Upper lobe of left lung (tissue), 6 donors: ENCODE results near the gene SUB1. TPM values are rescaled to one million over a fixed set of nuclear protein-coding genes. Genes with fewer than 3 reads are reported as not detected.

ENCODE experiments used
- ATAC-seq, 2 donors: fragments of 200-7000 bp; cut with Tn5 transposase; one replicate each; pipeline ENCODE4 v1.9.1; 2022; ENCODE audit warnings: mild to moderate bottlenecking in 2 of 2, moderate library complexity in 2 of 2; ENCODE audit not compliant: low FRiP score in 2 of 2
- DNase-seq, 2 donors: peaks; one replicate each; pipeline ENCODE4 v3.0.0-alpha.2; 2019 to 2020
- H3K27ac ChIP-seq, 4 donors: fragments of 200-600 bp; sonication (generic); one replicate each; pipeline ENCODE4 v1.5.1; 2016 to 2019
- H3K27me3 ChIP-seq, 4 donors: fragments of 200-600 bp; sonication (generic); one replicate each; pipeline ENCODE4 v1.5.1; 2017 to 2019
- H3K36me3 ChIP-seq, 4 donors: fragments of 200-600 bp; sonication (generic); one replicate each; pipeline ENCODE4 v1.5.1; 2016 to 2019
- H3K4me1 ChIP-seq, 4 donors: fragments of 200-600 bp; sonication (generic); one replicate each; pipeline ENCODE4 v1.5.1; 2018 to 2019
- H3K4me3 ChIP-seq, 4 donors: fragments of 200-600 bp; sonication (generic); one replicate each; pipeline ENCODE4 v1.5.1; 2017 to 2019; ENCODE audit warnings: mild to moderate bottlenecking in 2 of 4, moderate library complexity in 1 of 4
- H3K9me3 ChIP-seq, 4 donors: fragments of 200-600 bp; sonication (generic); one replicate each; pipeline ENCODE4 v1.5.1; 2018 to 2019
- EP300 ChIP-seq, 4 donors: sonication (generic); formaldehyde crosslinking; IDR thresholded peaks; one replicate each; pipeline ENCODE4 v1.5.1; 2017; ENCODE audit warnings: antibody characterized with exemption in 4 of 4, control low read depth in 2 of 4
- POLR2A ChIP-seq, 4 donors: fragments of 450-650 bp; IDR thresholded peaks; one replicate each; pipeline ENCODE4 v1.5.1; 2016 to 2017; ENCODE audit warnings: antibody characterized with exemption in 4 of 4, mild to moderate bottlenecking in 2 of 4
- POLR2AphosphoS5 ChIP-seq, 2 donors: sonication (generic); formaldehyde crosslinking; IDR thresholded peaks; one replicate each; pipeline ENCODE4 v1.5.1; 2017; ENCODE audit warnings: antibody characterized with exemption in 2 of 2
- WGBS, 2 donors: methylation state at CpG; one replicate each; pipeline ENCODE4 v1.1.5; 2017 to 2018; 5-methylcytosine and 5-hydroxymethylcytosine counted together
- total RNA-seq, 6 donors: library from RNA; depleted of rRNA in 4 of 6; stranded (reverse); fragments of >200 nt in 4 of 6; gene quantifications; one replicate each; pipeline versions ENCODE4 v1.1.0 to v1.2.1, GENCODE V29; 2016 to 2021
- TF ChIP-seq, protein P1 (sequence below), 6 experiments: fragments of 450-650 bp in 4 of 6; fragments of 200-600 bp in 2 of 6; sonication (generic) in 2 of 6; IDR thresholded peaks; one replicate each; pipeline ENCODE4 v1.5.1; 2016 to 2019; ENCODE audit warnings: antibody characterized with exemption in 6 of 6
- donor health status: DM: no; HTN: no; CAD: no; lungs with moderate emphysema.
- donor health status: DM: no; HTN: yes; CAD: no; lungs with severe emphysema.

The SUB1 gene
- total RNA-seq, 6 donors from 2014 or later, result 28.3 to 170 (median 95.6) TPM

DNA sequence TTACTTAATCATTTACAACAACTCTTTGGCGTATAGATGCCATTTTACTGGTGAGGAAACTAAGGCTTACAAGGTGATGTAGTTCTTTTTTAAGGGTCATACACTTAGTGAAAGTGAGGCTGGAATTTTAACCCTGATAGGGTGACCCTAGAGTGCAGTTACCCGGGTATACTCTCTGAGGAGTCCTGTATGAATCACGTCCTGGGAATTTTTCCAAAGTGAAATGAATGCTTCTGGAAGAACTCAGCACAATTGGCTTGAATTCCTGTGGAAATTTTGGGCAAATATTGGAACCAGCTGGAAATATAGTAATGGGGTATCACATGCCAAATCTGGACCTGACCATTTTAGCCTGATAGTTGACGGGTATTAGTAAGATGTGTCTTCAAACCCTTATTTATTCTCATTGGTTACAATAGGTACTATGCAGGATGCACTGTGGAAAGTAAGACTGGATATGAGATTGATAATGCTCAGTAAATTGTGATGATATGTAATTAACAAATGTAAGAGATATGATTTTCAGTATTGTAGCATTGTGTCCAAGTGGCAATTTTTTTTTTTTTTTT is 14.8 kb downstream of the SUB1 start:
- Histone ChIP-seq H3K27ac (no peak overlapping the region), H3K4me3 (no peak overlapping the region), H3K36me3 (peaks cover 8 to 77% (median 21%) of the 10 kb centered on the region in 4 donors), H3K27me3 (no peaks in the 10 kb centered on the region), H3K4me1 (peaks cover 24 to 40% (median 34%) of the 10 kb centered on the region in 4 donors), H3K9me3 (no peaks in the 10 kb centered on the region)
- TF ChIP-seq EP300 (IDR thresholded peaks at IDR 0.05), result no peak
- no peak for TF ChIP-seq POLR2A (IDR thresholded peaks at IDR 0.05)
- TF ChIP-seq, protein P1, sequence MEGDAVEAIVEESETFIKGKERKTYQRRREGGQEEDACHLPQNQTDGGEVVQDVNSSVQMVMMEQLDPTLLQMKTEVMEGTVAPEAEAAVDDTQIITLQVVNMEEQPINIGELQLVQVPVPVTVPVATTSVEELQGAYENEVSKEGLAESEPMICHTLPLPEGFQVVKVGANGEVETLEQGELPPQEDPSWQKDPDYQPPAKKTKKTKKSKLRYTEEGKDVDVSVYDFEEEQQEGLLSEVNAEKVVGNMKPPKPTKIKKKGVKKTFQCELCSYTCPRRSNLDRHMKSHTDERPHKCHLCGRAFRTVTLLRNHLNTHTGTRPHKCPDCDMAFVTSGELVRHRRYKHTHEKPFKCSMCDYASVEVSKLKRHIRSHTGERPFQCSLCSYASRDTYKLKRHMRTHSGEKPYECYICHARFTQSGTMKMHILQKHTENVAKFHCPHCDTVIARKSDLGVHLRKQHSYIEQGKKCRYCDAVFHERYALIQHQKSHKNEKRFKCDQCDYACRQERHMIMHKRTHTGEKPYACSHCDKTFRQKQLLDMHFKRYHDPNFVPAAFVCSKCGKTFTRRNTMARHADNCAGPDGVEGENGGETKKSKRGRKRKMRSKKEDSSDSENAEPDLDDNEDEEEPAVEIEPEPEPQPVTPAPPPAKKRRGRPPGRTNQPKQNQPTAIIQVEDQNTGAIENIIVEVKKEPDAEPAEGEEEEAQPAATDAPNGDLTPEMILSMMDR (IDR thresholded peaks at IDR 0.05), result no peak
- TF ChIP-seq POLR2AphosphoS5 (IDR thresholded peaks at IDR 0.05), result no peak
- ATAC-seq (peak in 1 of 2 donors; percentile 78), DNase-seq (no peak)
- 70 to 82% methylated on average over 4 of the region's 4 CpGs for WGBS, 2 donors

DNA sequence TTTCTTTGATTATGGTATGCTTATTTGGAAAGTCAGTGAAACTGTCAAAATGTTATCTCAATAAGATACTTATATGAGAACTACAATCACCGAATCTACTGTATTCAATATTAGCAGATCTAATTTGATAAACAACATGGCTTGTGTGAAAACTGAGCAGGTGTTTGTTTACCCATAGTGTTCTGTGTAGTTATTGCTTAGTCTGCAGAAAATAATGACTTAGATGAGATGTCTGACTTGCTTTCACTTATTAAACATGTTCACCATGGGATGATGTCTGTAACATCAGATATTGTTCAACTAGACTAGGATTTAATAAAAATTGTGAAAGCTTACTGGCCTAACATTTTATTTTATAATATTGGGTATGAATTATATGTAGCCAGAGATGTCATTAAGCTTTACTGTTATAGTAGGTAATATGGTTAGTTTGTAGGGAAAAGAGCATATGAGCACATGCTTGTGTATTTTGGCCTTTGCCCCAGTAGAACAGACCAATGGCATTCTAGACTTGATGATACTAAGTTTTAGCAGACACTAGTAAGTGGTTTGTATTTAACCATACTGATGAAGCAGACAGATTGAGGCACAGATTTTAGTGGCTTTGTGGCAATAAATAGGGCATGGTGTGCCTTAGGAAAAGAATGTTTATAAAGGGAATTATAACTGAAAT is 16.4 kb downstream of the SUB1 start:
- 87 to 100% methylated on average over 1 of the region's 1 CpG for WGBS, 2 donors
- no peak for TF ChIP-seq POLR2A (IDR thresholded peaks at IDR 0.05)
- TF ChIP-seq, protein P1 (IDR thresholded peaks at IDR 0.05), result no peak
- TF ChIP-seq POLR2AphosphoS5 (IDR thresholded peaks at IDR 0.05), result no peak
- no peak for TF ChIP-seq EP300 (IDR thresholded peaks at IDR 0.05)
- peaks cover 9 to 28% (median 26%) of the 10 kb centered on the region in 4 donors for H3K4me1 ChIP-seq
- H3K27me3 ChIP-seq, result no peaks in the 10 kb centered on the region
- DNase-seq, result no peak
- H3K9me3 ChIP-seq, result no peaks in the 10 kb centered on the region
- H3K27ac ChIP-seq, result no peak overlapping the region
- ATAC-seq, result no peak
- H3K36me3 ChIP-seq, result peaks cover 4 to 72% (median 21%) of the 10 kb centered on the region in 4 donors
- H3K4me3 ChIP-seq, result no peak overlapping the region

DNA sequence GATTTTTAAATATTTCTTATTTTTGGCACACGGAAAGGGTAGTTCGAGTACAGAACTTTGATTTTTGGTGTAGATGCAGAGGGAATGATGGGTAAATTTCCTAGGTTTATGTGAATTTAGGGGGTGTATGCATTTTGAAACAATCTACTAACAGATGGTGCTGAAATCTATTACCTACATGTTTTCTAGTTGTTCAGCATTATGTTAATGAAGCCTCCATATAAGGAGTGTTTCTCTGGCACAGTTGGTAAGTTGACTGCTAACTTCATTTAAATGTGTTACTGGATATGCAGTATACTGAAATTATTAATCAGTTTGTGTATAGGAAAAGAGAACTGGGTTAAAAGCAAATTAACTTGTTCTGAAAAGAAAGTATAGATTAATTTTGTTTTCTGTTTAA is 17.5 kb downstream of the SUB1 start:
- Histone ChIP-seq H3K9me3 (no peaks in the 10 kb centered on the region), H3K27ac (no peak overlapping the region), H3K4me1 (peaks cover 0 to 18% (median 16%) of the 10 kb centered on the region in 4 donors), H3K27me3 (no peaks in the 10 kb centered on the region), H3K36me3 (peaks cover 4 to 75% (median 21%) of the 10 kb centered on the region in 4 donors), H3K4me3 (no peak overlapping the region)
- WGBS, 2 donors, result 96 to 100% methylated on average over 2 of the region's 2 CpGs
- DNase-seq, result no peak
- no peak for ATAC-seq
- no peak for TF ChIP-seq POLR2AphosphoS5 (IDR thresholded peaks at IDR 0.05)
- no peak for TF ChIP-seq EP300 (IDR thresholded peaks at IDR 0.05)
- no peak for TF ChIP-seq POLR2A (IDR thresholded peaks at IDR 0.05)
- TF ChIP-seq, protein P1 (IDR thresholded peaks at IDR 0.05), result no peak

DNA sequence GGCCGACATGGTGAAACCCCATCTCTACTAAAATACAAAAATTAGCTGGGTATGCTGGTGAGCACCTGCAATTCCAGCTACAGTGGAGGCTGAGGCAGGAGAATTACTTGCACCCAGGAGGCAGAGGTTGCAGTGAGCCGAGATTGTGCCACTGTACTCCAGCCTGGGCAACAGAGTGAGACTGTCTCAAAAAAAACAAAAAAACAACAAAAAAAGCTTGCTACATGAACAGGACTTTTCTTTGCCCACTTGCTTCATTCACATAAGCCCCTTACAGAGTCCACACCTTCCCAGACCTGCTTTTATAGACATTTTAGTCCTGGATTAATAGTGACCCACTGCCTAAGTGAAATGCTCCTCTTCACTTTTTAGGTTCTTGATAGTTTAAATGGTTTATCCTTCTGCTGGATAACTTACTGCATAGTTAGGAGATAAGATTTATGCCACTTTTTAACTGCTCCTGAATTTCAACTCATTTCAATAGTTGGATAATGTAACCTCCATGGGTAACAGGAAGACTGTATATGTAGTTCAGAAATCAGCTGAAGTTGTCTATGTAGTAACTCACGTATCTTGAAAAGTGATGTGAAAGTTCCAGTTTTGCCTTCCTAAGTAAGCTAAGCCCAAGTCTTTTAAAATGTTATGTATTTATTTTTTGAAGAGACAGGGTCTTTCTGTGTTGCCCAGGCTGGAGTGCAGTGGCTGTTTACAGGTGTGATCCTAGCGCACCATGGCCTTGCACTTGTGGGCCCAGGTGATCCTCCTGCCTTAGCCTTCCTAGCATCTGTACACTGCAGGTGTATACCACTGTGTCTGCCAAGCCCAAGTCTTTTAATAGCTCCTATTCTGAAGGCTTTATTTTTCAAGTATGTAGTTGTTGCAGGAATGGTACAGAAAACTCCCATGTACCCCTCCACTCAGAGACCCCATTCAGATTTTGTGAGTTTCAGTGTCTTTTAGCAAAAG is 19.7 kb downstream of the SUB1 start:
- Histone ChIP-seq H3K27ac (no peak overlapping the region), H3K36me3 (peaks cover 2 to 60% (median 9%) of the 10 kb centered on the region in 4 donors)
- 74 to 80% methylated on average over 4 of the region's 4 CpGs for WGBS, 2 donors

More for the DNA sequence above, 19.7 kb downstream of the SUB1 start:
- TF ChIP-seq, protein P1 (IDR thresholded peaks at IDR 0.05), result no peak
- no peak for TF ChIP-seq POLR2AphosphoS5 (IDR thresholded peaks at IDR 0.05)
- no peak for TF ChIP-seq EP300 (IDR thresholded peaks at IDR 0.05)
- no peak for TF ChIP-seq POLR2A (IDR thresholded peaks at IDR 0.05)
- no peak for ATAC-seq
- Histone ChIP-seq H3K4me3 (no peak overlapping the region), H3K27me3 (no peaks in the 10 kb centered on the region), H3K4me1 (peaks cover 0 to 9% (median 2%) of the 10 kb centered on the region in 4 donors), H3K9me3 (no peaks in the 10 kb centered on the region)
- no peak for DNase-seq
